Natural killer cell treated with Interleukin-12 subunit alpha and Interleukin-12 subunit beta and Interleukin-15 and Interleukin-18, amount 100 ng/mL, for 72 hours (primary cell): ENCODE results near the gene EPOP. TPM values are rescaled to one million over a fixed set of nuclear protein-coding genes. Genes with fewer than 3 reads are reported as not detected.
"Not testable (repeated sequence)": the region's sequence is repeated elsewhere in the genome, so short reads cannot be mapped to it uniquely, and the experiment has no call there.

Experiments used
- ATAC-seq, 2 donors: fragments of 150-1000 bp; cut with Tn5 transposase in 1 of 2; sonication (Bioruptor Pico), chemical (Tn5 transposase) in 1 of 2; 2 replicates each; pipeline ENCODE4 v1.10.0; 2021
- DNase-seq: peaks from one replicate; pipeline ENCODE4 v3.0.0; 2022; ENCODE audit warnings: low spot score
- H3K27ac Mint-ChIP-seq, 2 donors: 1 replicate in 1 of 2; 2 replicates in 1 of 2; pipeline ENCODE4 v1.8.0; 2022; ENCODE audit warnings: mixed read lengths in 2 of 2, mild to moderate bottlenecking in 1 of 2, moderate library complexity in 1 of 2
- H3K27me3 Mint-ChIP-seq, 2 donors: 1 replicate in 1 of 2; 2 replicates in 1 of 2; pipeline ENCODE4 v1.8.0; 2022; ENCODE audit warnings: mixed read lengths in 2 of 2
- H3K36me3 Mint-ChIP-seq: one replicate; pipeline ENCODE4 v1.8.0; 2022; ENCODE audit warnings: mixed read lengths
- H3K4me1 Mint-ChIP-seq, 2 donors: 1 replicate in 1 of 2; 2 replicates in 1 of 2; pipeline ENCODE4 v1.8.0; 2022; ENCODE audit warnings: low read depth in 2 of 2, mixed read lengths in 2 of 2, mild to moderate bottlenecking in 1 of 2
- H3K4me3 Mint-ChIP-seq: one replicate; pipeline ENCODE4 v1.8.0; 2022; ENCODE audit warnings: mixed read lengths
- H3K9me3 Mint-ChIP-seq: 2 replicates; pipeline ENCODE4 v1.8.0; 2022; ENCODE audit warnings: mixed read lengths
- total RNA-seq, 2 donors: library from RNA; stranded (reverse); gene quantifications; one replicate each; pipeline ENCODE4 v1.2.3, GENCODE V29; 2022

EPOP gene
- total RNA-seq, 2 donors from 2014 or later = 20.5 to 41.0 TPM

- ATAC-seq = peak in 1 of 2 donors; percentile 16
- no peak for DNase-seq
- peak overlapping the region in 1 of 2 donors; percentile 57 for H3K27ac Mint-ChIP-seq
- peaks cover 14 to 28% of the 10 kb centered on the region in 2 donors for H3K4me1 Mint-ChIP-seq
- no peak overlapping the region for H3K4me3 Mint-ChIP-seq
- no peaks in the 10 kb centered on the region for H3K9me3 Mint-ChIP-seq
- peaks cover 7 to 23% of the 10 kb centered on the region in 2 donors for H3K27me3 Mint-ChIP-seq
- no peaks in the 10 kb centered on the region for H3K36me3 Mint-ChIP-seq
Measured at GRCh38 chr17:38658741-38659345, 15.9 kb downstream of the EPOP start.

DNA sequence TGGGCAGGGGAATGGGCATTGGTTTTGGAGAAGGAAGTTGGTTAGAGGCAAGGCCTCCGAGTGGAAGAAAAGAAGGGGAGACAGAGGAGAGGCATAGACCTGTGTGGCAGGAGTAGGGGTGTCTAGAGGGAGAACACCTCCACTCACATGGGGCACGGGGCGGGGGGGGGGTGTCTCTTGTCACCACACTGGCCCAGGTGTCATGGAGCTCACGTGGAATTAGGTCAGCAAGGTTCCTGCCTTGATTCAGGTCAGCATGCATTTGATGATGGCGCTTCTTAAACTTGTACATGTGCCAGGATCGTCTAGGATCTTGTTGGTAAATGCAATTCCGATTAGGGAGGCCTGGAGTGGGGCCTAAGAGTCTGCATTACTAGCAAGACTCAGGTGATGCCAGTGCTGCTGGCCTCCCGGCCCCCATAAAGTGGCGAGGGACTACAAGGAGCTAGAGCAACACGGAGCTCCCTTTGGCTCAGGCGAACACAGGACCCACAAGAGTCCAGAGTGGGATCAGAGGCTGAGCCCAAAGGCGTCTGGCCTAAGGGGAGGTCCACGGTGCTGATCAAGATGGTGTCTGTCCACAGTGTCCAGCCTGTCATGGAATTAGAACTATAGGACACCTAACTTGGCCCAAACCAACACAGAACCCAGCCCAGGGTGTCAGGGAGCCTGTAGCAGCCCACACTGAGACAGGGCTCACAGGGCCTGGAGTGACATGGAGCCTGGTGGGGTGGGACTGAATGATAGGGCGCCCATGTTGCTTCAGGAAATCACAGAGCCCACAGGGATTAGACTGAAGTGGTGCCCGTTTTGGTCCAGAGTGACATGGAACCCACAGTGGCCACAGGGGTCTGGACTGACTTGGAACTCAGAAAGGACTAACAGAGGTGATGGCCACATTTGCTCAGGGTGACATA is 16.7 kb downstream of the EPOP start:
- Mint-ChIP-seq H3K9me3 (no peaks in the 10 kb centered on the region), H3K27me3 (peaks cover 5 to 25% of the 10 kb centered on the region in 2 donors), H3K4me1 (peaks cover 14 to 30% of the 10 kb centered on the region in 2 donors), H3K36me3 (no peaks in the 10 kb centered on the region), H3K4me3 (no peak overlapping the region), H3K27ac (peak overlapping the region in 1 of 2 donors; percentile 57)
- DNase-seq = no peak
- no peak for ATAC-seq

GRCh38 chr17:38656959-38657823 is 17.6 kb downstream of the EPOP start:
- H3K27me3 Mint-ChIP-seq = peaks cover 5 to 20% of the 10 kb centered on the region in 2 donors
- H3K9me3 Mint-ChIP-seq = no peaks in the 10 kb centered on the region
- no peak overlapping the region for H3K4me3 Mint-ChIP-seq
- no peak for DNase-seq
- no peak overlapping the region for H3K27ac Mint-ChIP-seq
- H3K4me1 Mint-ChIP-seq = peaks cover 14 to 27% of the 10 kb centered on the region in 2 donors
- peak in 1 of 2 donors; percentile 30 for ATAC-seq
- H3K36me3 Mint-ChIP-seq = no peaks in the 10 kb centered on the region

- Mint-ChIP-seq H3K4me1 (peaks cover 14 to 27% of the 10 kb centered on the region in 2 donors), H3K4me3 (peak overlapping the region; percentile 44), H3K27me3 (peaks cover 5 to 23% of the 10 kb centered on the region in 2 donors), H3K36me3 (no peaks in the 10 kb centered on the region), H3K9me3 (no peaks in the 10 kb centered on the region), H3K27ac (peak overlapping the region in 1 of 2 donors; percentile 51)
- DNase-seq (no peak), ATAC-seq (peak; percentile 61 to 81)
Measured at GRCh38 chr17:38654411-38655398, 20.1 kb downstream of the EPOP start.

- Mint-ChIP-seq H3K36me3 (no peaks in the 10 kb centered on the region), H3K4me3 (peak overlapping the region; percentile 44), H3K27me3 (peaks cover 4 to 22% of the 10 kb centered on the region in 2 donors), H3K9me3 (no peaks in the 10 kb centered on the region), H3K27ac (peak overlapping the region in 1 of 2 donors; percentile 51), H3K4me1 (peaks cover 13 to 26% of the 10 kb centered on the region in 2 donors)
- ATAC-seq (no peak), DNase-seq (no peak)
Measured at GRCh38 chr17:38653679-38654078, 21.1 kb downstream of the EPOP start.

DNA sequence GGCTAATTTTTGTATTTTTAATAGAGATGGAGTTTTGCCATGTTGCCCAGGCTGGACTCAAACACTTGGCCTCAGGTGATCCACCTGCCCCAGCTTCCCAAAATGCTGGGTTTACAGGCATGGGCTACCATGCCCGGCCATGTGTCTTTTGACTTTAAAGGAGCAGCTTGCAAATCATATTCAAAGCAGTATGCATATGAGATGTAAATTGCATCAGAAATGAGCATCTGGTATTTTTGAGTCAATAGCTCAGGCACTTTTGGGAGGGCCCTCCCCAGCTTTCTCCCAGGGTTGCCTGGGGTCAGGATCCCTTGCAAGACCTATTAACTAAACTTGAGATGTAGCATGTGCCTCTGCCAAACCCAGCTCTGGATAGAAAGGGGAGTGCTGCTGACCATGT is 21.5 kb downstream of the EPOP start:
- H3K27me3 Mint-ChIP-seq = peaks cover 0 to 17% of the 10 kb centered on the region in 2 donors
- DNase-seq (no peak), ATAC-seq (no peak)
- no peak overlapping the region for H3K4me3 Mint-ChIP-seq
- H3K36me3 Mint-ChIP-seq = no peaks in the 10 kb centered on the region
- H3K4me1 Mint-ChIP-seq = peaks cover 8 to 23% of the 10 kb centered on the region in 2 donors
- no peak overlapping the region for H3K27ac Mint-ChIP-seq
- no peaks in the 10 kb centered on the region for H3K9me3 Mint-ChIP-seq

DNA sequence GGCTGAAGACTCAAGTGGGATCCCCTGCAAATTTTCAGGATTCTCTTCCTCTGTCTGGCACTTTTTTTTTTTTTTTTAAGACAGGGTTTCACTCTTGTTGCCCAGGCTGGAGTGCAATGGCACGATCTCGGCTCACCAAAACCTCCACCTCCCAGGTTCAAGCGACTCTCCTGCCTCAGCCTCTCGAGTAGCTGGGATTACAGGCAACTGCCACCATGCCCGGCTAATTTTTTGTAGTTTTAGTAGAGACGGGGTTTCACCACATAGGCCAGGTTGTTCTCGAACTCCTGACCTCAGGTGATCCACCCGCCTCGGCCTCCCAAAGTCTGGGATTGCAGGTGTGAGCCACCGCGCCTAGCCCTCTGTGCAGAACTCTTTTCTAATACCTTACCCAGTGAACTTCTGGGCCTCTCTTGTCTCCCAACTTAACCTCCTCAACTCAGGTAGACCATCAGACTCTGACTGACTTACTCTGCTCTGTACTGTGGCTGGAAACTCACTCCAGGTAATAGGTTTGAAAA is 24.0 kb downstream of the EPOP start:
- Mint-ChIP-seq H3K4me1 (peaks cover 8 to 12% of the 10 kb centered on the region in 2 donors), H3K27me3 (peaks cover 0 to 12% of the 10 kb centered on the region in 2 donors)
- DNase-seq, H3K9me3 Mint-ChIP-seq, H3K36me3 Mint-ChIP-seq, H3K27ac Mint-ChIP-seq, ATAC-seq, H3K4me3 Mint-ChIP-seq: not testable (repeated sequence)

- Mint-ChIP-seq H3K4me3 (no peak overlapping the region), H3K4me1 (no peaks in the 10 kb centered on the region), H3K9me3 (no peaks in the 10 kb centered on the region), H3K27ac (no peak overlapping the region), H3K27me3 (peaks cover 13 to 40% of the 10 kb centered on the region in 2 donors), H3K36me3 (no peaks in the 10 kb centered on the region)
- DNase-seq (no peak), ATAC-seq (no peak)
Measured at GRCh38 chr17:38637951-38638350, 36.8 kb downstream of the EPOP start.

DNA sequence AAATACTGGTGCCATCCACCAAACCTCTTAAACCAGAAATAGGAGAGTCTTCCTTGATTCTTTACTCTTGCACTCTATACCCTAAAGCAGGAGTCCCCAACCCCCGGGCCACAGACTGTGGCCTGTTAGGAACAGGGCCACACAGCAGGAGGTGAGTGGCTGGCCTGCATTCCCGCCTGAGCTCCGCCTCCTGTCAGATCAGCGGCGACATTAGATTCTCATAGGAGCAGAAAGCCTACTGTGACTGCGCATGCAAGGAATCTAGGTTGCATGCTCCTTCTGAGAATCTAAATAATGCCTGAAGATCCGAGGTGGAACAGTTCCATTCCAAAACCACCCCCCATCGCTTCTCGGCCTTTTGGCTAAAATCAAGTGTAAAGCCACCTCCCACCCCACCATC is 38.7 kb downstream of the EPOP start:
- DNase-seq (no peak), ATAC-seq (no peak)
- Mint-ChIP-seq H3K36me3 (no peaks in the 10 kb centered on the region), H3K9me3 (no peaks in the 10 kb centered on the region), H3K4me1 (no peaks in the 10 kb centered on the region), H3K27ac (no peak overlapping the region), H3K27me3 (peaks cover 13 to 40% of the 10 kb centered on the region in 2 donors), H3K4me3 (no peak overlapping the region)

- no peak overlapping the region for H3K27ac Mint-ChIP-seq
- peaks cover 11 to 17% of the 10 kb centered on the region in 2 donors for H3K27me3 Mint-ChIP-seq
- no peak overlapping the region for H3K4me3 Mint-ChIP-seq
Measured at GRCh38 chr17:38632334-38632733, 42.4 kb downstream of the EPOP start.

GRCh38 chr17:38628441-38628840 is 46.3 kb downstream of the EPOP start:
- H3K4me3 Mint-ChIP-seq = no peak overlapping the region
- no peak for ATAC-seq
- no peak overlapping the region for H3K27ac Mint-ChIP-seq

More at GRCh38 chr17:38632334-38632733, 42.4 kb downstream of the EPOP start:
- Mint-ChIP-seq H3K36me3 (no peaks in the 10 kb centered on the region), H3K4me1 (no peaks in the 10 kb centered on the region), H3K9me3 (no peaks in the 10 kb centered on the region)
- DNase-seq = no peak
- no peak for ATAC-seq

DNA sequence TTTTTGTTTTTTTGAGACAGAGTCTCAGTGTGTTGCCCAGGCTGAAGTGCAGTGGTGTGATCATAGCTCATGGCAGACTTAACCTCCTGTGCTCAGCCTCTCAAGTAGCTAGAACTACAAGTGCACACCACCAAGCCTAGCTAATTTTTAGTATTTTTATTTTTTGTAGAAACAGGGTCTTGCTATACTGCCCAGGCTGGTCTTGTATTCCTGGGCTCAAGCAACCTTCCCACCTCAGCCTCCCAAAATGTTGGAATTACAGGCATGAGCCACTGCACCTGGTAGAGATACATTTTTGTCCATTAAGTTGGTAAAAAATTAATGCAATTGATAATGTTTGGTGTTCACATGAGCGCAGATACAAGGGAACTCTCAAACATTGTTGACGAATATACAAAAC is 46.8 kb downstream of the EPOP start:
- Mint-ChIP-seq H3K36me3 (no peaks in the 10 kb centered on the region), H3K9me3 (no peaks in the 10 kb centered on the region), H3K4me3 (no peak overlapping the region), H3K4me1 (peaks cover 5 to 14% of the 10 kb centered on the region in 2 donors), H3K27ac (no peak overlapping the region), H3K27me3 (peaks cover 15% of the 10 kb centered on the region in 2 donors)
- no peak for ATAC-seq
- no peak for DNase-seq

More at GRCh38 chr17:38628441-38628840, 46.3 kb downstream of the EPOP start:
- DNase-seq = no peak
- peaks cover 15% of the 10 kb centered on the region in 2 donors for H3K27me3 Mint-ChIP-seq
- peaks cover 5 to 14% of the 10 kb centered on the region in 2 donors for H3K4me1 Mint-ChIP-seq
- no peaks in the 10 kb centered on the region for H3K9me3 Mint-ChIP-seq
- no peaks in the 10 kb centered on the region for H3K36me3 Mint-ChIP-seq
